Measurements from ENCODE around the gene LYPD5.
A peak's percentile ranks its signal among the peaks of the same experiment; 100 is the strongest.
"Not testable (repeated sequence)": the region's sequence is repeated elsewhere in the genome, so short reads cannot be mapped to it uniquely, and the experiment has no call there.

Gene LYPD5

DNA sequence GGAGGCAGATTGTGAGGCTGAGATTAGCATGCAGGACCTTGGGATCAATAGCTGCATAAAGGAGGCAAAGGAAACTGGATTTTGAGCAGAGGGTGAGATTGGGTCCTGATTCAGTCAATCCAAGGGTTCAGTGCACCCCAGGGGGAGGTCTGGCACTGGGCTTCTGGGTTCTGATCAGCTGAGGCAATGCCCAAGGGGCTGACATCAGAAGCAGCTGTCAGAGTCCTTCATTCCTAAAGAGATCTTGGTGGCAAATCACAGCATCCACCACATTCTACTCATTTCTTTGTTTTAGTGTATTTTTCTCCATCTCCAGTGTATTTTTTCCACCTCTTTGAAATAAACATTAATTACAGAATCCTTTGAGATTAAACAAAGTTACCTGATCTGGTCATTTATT lies 5.4 kb upstream of the LYPD5 start:
- no peak for DNase-seq (ENCODE audit: low read depth)
- no peak overlapping the region for H3K4me3 ChIP-seq (ENCODE audit: low read depth, low read length)

DNA sequence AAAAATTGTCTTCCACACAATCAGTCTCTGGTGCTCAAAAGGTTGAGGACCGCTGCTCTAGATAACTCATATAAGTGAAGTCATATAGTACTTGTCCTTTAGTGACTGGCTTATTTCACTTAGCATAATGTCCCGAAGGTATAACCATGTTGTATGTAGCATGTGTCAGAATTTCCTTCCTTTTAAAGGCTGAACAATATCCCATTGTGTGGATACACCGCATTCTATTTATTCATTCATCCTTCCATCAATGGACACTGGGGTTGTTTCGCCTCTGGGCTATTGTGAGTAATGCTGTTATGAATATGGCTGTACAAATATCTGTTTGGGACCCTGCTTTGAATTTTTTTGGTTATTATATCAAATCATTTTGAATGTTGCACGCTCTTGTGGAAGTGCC lies 4.6 kb upstream of the LYPD5 start:
- no peak for DNase-seq (ENCODE audit: low read depth)
- H3K4me3 ChIP-seq (ENCODE audit: low read depth, low read length), result no peak overlapping the region

DNA sequence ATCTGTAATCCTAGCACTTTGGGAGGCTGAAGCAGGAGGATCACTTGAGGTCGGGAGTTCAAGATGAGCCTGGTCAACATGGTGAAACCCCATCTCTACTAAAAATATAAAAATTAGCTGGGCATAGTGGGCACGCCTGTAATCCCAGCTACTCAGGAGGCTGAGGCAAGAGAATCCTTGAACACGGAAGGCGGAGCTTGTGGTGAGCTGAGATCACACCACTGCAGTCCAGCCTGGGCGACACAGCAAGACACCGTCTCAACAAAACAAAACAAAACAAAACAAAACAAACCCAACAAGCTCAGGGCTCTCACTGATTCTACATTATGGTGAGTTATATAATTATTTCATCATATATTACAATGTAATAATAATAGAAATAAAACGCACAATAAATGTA lies 4.2 kb upstream of the LYPD5 start:
- not testable (repeated sequence) for H3K4me3 ChIP-seq (ENCODE audit: low read depth, low read length); DNase-seq (ENCODE audit: low read depth)

DNA sequence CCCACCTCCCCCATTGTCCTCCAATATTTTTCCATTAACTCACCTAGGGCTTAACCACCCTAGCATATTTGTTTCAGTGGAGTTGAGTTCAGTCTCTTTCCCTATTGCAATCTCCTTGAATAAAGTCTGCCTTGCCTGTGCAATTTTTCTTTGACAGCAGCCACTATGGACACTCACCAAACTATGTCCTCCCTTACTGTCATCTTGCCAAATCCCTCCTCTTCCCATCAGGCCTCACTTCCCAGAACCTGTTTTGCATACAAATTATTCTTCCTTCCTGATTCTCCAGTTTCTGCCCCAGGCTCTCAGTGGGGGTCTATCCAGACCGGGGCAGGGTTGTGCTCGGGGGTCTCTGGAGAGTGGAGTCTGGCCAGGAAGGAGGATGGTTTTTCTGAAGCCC lies 2.2 kb upstream of the LYPD5 start:
- no peak overlapping the region for H3K4me3 ChIP-seq (ENCODE audit: low read depth, low read length)
- no peak for DNase-seq (ENCODE audit: low read depth)

DNA sequence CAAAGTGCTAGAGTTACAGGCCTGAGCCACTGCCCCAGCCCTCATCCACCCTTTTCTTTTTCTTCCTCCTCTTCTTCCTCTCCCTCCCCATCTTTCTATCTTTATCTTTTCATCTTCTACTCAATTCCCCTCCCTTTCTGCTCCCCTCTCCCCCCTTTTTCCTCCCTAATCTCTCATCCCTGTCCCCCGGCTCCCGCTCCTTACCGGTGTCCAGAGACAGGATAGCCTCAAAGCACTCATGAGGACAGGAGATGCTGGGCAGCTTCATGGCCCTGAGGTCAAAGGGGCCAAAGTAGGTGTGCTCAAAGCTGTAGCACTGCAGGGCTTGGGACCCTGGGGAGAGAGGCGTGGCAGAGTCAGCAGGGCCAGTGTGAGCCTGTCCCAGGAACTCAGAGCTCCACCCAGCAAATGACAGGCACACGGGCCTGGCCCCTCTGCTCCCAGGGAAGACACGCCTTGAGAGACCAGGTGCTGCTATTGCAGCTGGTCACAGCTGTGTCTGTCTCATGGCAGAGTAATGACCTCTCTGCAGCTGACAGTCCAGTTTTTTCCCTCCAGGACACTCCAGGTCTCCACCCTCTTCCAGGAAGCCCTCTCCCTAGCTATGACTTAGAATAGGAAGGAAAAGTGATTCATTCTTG lies 2.6 kb downstream of the LYPD5 start:
- DNase-seq (ENCODE audit: low read depth), result no peak
- H3K4me3 ChIP-seq (ENCODE audit: low read depth, low read length), result no peak overlapping the region

DNA sequence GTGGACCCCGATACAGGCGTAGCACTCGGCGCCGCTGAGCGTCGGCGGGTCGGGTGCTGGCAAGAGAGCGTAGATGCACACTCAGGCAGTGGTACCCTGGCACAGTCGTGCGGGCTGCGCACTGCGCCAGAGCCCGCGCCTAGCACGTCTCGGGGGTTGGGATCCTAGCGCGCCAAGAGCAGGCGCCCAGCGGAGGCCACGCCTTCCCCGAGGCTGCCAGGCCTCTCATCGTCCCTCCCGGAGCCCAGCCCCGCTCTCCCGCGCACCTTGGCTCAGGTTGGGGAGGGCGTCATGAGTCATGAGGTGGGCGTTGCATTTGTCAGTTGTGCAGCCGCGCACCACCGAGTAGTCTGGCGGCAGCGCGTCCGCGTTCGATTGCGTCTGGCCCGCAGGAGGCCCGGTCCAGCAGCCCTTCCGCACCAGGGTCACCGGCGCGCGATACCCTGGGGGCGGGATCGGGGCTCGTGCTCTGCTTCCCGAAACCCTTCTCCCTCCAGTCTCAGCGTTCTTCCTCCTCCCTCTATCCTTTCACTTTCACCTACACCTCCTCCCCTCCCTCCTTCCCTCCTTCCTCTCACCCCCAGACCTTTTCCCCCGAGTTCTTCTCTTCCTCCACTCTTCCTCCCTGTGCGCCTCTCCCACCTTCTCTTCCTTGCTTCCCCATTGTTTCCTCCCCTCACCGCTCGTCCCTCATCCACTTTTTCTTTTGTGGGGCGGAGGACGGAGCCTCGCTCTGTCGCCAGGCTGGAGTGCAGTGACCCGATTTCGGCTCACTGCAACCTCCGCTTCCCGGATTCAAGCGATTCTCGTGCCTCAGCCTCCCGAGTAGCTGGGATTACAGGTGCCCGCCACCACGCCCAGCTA lies 3.5 kb downstream of the LYPD5 start:
- DNase-seq (ENCODE audit: low read depth), result no peak
- H3K4me3 ChIP-seq (ENCODE audit: low read depth, low read length), result peak overlapping the region; percentile 50

DNA sequence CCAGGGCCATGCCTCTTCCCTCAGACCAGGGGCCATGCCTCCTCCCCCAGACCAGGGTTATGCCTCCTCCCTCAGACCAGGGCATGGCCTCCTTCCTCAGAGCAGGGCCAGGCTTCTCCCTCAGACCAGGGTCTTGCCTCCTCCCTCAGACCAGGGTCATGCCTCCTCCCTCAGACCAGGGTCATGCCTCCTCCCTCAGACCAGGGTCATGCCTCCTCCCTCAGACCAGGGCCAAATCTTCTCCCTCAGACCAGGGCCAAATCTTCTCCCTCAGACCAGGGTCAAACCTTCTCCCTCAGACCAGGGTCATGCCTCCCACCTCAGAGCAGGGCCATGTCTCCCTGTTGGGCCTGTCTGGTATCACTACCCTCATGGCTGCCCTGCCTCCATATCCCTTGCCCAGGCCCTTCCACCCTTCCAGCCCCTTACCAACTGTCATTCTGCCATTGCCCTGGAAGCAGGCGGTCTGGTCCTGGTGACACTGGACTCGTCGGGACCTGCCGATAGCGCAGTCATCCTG lies 4.2 kb downstream of the LYPD5 start:
- DNase-seq (ENCODE audit: low read depth), result no peak
- peak overlapping the region; percentile 50 for H3K4me3 ChIP-seq (ENCODE audit: low read depth, low read length)

DNA sequence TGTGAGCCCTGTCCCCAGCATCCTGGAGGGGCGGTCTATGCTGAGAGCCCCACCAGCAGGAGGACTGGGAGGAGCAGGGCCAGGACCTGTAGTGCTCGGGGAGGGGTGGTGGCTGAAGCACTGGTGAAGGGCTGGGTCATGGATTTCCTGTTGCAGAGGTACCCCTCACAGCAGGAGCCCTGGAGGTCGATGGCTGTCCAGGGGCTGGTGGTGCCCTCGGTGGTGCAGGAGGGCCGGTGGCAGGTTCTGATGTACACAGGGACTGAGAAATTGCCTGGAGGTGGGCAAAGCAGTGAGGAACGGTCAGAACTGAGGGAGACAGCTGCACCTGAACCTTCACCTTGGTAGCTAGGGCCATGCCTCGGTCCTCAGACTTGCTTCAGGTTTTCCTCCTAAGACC lies 4.7 kb downstream of the LYPD5 start:
- no peak overlapping the region for H3K4me3 ChIP-seq (ENCODE audit: low read depth, low read length)
- DNase-seq (ENCODE audit: low read depth), result no peak

DNA sequence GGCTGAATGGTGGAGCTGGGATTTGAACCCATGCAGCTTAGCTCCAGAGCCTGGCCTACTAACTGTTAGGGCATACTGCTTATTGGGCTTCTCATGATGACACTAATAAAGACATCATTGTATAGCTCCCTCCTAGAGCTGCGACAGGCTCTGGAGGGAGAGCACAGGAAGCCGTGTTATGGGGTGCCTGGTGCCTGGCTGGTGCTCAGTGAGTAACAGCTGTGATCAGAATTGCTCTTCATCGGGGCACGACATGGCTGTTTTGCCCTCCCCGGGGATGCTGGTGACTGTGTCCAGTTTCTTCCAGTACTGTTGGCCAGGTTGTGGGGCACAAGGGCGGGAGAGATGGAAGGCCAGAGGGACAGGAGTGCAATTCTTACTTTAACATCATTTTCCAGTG lies 5.1 kb downstream of the LYPD5 start:
- DNase-seq (ENCODE audit: low read depth), result no peak
- H3K4me3 ChIP-seq (ENCODE audit: low read depth, low read length), result no peak overlapping the region

DNA sequence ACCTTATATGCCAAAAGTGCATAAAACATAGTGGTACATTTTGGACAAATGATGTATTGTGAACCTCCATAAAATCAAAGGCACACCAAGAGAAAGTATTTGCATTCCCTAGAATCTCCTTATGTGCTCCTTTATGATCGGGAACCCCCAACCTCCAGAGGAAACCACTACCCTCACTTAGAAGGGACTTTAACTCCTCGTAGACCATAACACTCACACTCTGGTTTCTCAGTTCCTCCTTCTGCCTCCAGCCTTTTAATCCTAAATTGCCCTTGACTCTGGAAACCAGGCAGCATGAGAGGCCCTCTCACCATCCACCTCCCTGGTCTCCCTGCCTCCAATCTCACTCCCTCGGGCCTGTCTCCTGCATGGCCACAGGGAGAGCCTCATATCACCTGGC lies 11.7 kb downstream of the LYPD5 start:
- DNase-seq (ENCODE audit: low read depth), result no peak
- H3K4me3 ChIP-seq (ENCODE audit: low read depth, low read length), result no peak overlapping the region

DNA sequence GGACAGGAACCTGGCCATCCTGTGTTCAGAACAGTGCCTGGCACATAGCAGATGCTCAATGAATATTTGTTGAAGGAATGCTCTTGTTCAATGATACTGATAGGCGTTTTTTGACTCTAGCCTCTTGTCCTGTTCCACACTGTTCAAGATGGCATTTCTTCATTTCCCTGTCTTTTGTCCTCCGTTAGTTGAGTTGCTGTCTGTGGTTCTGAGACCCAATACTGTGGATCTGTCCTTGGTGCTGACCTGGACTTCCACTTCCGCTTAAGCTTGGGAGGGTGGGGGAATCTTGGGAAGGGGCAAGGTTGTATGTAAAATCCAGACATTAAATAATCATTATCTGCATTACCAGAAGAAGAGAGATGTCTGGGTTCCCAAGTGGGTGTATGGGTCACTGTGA lies 13.2 kb downstream of the LYPD5 start:
- DNase-seq (ENCODE audit: low read depth), result no peak
- H3K4me3 ChIP-seq (ENCODE audit: low read depth, low read length), result no peak overlapping the region

DNA sequence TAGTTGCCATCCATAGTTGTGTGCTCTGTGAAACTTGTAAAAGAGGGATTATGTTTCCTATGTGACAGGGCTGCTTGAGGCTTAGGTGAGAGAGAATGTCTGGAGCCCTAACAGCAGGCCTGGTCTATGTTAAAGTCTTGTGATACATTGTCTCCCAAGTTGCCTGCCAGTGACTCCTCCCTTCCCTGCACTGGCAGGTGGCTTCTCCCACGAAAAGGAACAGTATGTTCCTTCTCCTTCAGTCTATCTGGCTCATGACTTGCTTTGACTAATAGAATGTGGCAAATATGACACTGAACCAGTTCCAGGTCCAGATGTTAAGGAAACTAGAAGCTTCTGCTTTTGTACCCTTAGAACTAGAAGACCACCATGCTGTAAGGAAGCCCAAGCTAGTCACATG lies 15.6 kb downstream of the LYPD5 start:
- no peak for DNase-seq (ENCODE audit: low read depth)
- no peak overlapping the region for H3K4me3 ChIP-seq (ENCODE audit: low read depth, low read length)

DNA sequence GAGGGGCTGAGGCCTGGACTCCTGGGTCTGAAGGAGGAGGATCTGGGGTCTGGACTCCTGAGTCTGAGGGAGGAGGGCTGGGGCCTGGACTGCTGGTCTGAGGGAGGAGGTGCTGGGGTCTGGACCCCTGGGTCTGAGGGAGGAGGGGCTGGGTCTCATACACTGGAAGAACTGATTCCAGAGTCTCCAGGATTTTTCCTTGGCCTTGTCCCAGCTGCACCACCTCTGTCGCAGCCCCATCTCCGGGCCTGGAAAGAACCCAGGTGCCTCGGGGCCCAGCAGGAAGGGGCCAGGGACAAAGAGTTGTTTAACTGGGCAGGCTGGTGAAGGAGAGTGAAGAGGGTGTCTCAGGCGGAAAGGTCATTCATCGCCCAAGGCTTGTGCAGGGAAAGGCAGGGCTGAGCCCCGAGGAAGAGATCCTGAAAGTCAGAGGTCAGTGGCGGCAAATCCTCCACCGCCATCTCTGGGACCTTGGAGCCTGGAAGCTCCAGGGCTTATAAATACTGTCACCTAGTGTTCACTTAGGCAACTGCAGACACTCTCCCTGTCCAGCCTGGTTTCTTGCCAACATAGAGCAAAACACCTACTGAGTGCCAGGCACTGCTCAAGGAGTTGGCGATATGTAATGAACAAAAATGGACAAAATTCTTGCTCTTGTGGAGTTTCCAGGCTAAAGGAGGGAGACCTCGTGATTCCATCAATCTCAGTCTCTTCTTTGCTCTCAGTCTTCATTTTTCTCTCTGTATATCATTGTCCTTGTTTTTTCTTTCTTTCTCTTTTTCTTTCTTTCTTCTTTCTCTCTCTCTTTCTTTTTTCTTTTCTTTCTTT lies 17.1 kb downstream of the LYPD5 start:
- H3K4me3 ChIP-seq (ENCODE audit: low read depth, low read length), result no peak overlapping the region

DNA sequence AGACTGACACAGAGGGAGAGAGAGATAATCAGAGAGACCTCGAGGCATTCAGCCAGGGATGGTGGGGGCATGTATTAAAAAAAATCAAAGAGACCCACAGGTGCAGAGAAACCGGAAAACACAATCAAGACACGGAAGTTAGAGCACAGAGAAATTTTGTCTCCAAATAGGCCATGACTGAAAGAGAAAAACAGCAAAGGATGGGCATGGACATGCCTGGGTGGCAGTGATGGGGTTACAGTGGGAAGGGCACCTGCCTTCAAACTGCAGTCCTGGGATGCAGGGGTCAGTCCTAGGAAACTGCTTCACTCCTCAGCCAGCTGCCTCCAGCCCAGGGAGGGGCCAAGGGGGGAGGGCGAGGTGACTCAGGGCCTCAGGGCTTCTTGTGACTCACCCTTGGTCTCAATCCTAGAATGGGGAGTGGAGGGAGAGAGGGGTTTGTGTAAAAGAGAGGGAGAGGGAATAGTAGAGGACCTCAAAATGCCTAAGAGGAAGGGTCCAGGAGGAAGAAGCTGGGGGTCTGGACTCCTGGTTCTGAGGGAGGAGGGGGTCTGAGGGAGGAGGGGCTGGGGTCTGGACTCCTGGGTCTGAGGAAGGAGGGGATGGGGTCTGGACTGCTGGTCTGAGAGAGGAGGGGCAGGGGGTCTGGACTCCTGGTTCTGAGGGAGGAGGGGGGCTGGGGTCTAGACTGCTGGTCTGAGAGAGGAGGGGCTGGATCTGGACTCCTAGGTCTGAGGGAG lies 17.8 kb downstream of the LYPD5 start:
- H3K4me3 ChIP-seq (ENCODE audit: low read depth, low read length), result no peak overlapping the region
- DNase-seq (ENCODE audit: low read depth), result peak; percentile 49

More for the DNA sequence above, 17.1 kb downstream of the LYPD5 start:
- DNase-seq (ENCODE audit: low read depth), result no peak

DNA sequence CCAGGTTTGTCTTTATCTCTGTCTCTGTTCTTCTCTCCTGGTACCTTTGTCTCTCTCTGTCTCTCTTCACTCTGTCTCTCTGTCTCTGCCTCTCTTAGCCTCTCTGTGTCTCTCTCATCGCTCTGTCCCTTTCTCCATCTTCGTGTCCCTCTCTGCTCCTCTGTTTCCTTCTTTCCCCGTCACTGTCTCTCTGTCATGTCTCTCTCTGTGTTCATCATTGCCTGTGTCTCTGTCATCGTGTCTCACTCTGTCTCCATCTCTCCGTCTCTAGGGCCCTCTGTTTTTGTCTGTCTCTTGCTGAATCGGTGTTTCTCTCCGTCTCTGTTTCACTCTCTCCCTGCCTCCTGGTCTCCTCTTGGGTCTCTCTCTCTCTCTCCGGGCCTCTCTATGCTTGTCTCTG lies 18.6 kb downstream of the LYPD5 start:
- no peak overlapping the region for H3K4me3 ChIP-seq (ENCODE audit: low read depth, low read length)
- no peak for DNase-seq (ENCODE audit: low read depth)

DNA sequence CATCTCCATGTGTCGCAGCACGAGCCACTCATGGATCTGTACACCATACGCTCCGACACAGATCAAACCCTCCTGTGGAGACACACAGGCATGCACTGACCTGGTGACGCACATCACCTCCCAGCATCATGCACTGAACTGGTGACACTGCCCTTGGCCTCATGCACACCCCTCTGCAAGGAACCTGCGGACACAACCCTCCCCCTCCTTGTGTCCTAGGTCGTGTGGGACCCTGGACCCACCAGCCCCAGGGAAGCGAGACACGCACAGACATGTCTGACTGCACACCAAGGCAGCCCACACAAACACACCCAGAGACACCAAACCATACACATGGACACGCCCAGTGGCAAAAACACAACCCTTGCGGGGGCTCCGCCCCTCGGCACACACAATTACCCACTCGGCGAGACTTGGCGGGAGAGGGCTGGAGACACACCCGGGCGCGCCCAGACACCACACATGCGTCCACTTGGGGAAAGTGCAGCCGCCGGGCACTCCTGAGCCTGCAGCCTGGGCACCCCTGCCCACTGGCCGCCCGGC lies 19.5 kb downstream of the LYPD5 start:
- no peak for DNase-seq (ENCODE audit: low read depth)
- no peak overlapping the region for H3K4me3 ChIP-seq (ENCODE audit: low read depth, low read length)

DNA sequence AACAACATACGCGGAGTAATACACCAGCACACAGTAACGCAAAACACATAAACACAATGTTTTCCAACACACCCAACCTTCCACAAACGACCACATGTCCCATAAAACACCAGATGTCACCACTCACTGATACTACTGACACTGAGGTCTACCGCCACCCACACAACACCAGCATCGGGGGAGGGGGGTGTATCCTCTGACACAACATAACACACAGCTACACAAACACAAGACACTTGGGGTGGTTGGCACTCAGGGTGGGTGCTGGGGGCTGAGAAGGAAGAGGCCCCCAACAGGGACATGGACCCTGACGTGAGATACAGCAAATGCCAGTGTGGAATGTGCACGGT lies 20.0 kb downstream of the LYPD5 start:
- no peak overlapping the region for H3K4me3 ChIP-seq (ENCODE audit: low read depth, low read length)
- DNase-seq (ENCODE audit: low read depth), result no peak

DNA sequence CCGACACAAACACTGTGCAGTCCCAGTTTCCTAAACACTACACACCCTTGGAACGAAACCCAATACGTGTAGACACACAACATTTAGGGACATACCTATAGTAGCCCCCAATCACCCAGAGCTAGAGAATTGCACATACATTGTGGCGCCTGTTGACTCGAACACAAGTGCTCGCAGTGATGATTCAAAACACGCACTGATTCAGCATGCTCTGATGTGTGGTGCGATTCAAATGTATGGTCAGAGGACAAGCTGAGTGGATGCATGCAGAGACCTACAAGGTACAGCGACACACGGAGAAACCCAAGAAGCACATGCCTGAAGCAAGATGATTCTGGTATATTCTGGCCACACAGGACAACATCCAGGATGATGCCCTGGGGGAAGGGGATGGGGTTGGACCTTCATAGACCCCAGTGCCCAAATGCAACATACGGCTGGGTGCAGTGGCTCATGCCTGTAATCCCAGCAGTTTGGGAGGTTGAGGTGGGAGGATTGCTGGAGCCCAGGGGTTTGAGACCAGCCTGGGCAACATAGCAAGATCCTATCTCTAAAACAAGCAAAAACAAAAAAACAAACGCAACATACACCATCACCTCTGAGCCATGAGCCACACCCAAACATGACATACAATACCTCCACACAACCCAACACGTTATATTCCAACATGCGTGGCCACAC lies 20.5 kb downstream of the LYPD5 start:
- no peak overlapping the region for H3K4me3 ChIP-seq (ENCODE audit: low read depth, low read length)
- DNase-seq (ENCODE audit: low read depth), result no peak

Data from skeletal muscle cell (primary cell).